ENCODE results near the gene SARNP. TPM values are rescaled to one million over a fixed set of nuclear protein-coding genes. Genes with fewer than 3 reads are reported as not detected.
A peak's percentile ranks its signal among the peaks of the same experiment; 100 is the strongest.

SARNP gene
- total and polyA plus RNA-seq, 9 of the 15 experiments (the other 6 are each of a cell fraction or from before 2014, with no cell fraction given), result 70.1 to 400 (median 198) TPM

- TF ChIP-seq PPARD (CRISPR knock-in tag; IDR thresholded peaks at IDR 0.05) (no peak), ZBTB26 (CRISPR knock-in tag; IDR thresholded peaks at IDR 0.05) (peak; percentile 61; the same call in 1 of the 2 replicates), MTA1 (IDR thresholded peaks at IDR 0.05; ENCODE audit: borderline replicate concordance) (no peak), SNRNP70 (optimal IDR thresholded peaks at IDR 0.05; ENCODE audit: low read depth, low read length) (no peak), HOXB6 (CRISPR knock-in tag; IDR thresholded peaks at IDR 0.05; ENCODE audit: borderline replicate concordance) (no peak), ZBTB9 (CRISPR knock-in tag; IDR thresholded peaks at IDR 0.05) (no peak), ELF1 (tag; IDR thresholded peaks at IDR 0.05) (peak; percentile 76), ZNF146 (CRISPR knock-in tag; IDR thresholded peaks at IDR 0.05; ENCODE audit: unreplicated experiment) (no peak), ZNF609 (CRISPR knock-in tag; IDR thresholded peaks at IDR 0.05; ENCODE audit: borderline replicate concordance) (0 out of 2 replicates have a peak, but pooled peaks have one; percentile 46), HNRNPUL1 (IDR thresholded peaks at IDR 0.05; ENCODE audit: low read length) (no peak), OTX1 (CRISPR knock-in tag; IDR thresholded peaks at IDR 0.05) (peak; percentile 81), SRF (CRISPR knock-in tag; IDR thresholded peaks at IDR 0.05) (peak in 1 of 2 experiments; percentile 69; a peak in 1 of 4 replicates), KLF16 (IDR thresholded peaks at IDR 0.05) (no peak), NR2F6 (CRISPR knock-in tag; IDR thresholded peaks at IDR 0.05) (no peak), PCBP2 (IDR thresholded peaks at IDR 0.05; ENCODE audit: low read depth, low read length, poor library complexity, severe bottlenecking) (no peak), TFAM (CRISPR knock-in tag; conservative IDR thresholded peaks at IDR 0.05) (no peak)
- TF ChIP-seq, protein P1, sequence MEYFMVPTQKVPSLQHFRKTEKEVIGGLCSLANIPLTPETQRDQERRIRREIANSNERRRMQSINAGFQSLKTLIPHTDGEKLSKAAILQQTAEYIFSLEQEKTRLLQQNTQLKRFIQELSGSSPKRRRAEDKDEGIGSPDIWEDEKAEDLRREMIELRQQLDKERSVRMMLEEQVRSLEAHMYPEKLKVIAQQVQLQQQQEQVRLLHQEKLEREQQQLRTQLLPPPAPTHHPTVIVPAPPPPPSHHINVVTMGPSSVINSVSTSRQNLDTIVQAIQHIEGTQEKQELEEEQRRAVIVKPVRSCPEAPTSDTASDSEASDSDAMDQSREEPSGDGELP (CRISPR knock-in tag; IDR thresholded peaks at IDR 0.05; ENCODE audit: borderline replicate concordance), result peak; percentile 72; the same call in 1 of the 2 replicates
- TF ChIP-seq, protein P2, sequence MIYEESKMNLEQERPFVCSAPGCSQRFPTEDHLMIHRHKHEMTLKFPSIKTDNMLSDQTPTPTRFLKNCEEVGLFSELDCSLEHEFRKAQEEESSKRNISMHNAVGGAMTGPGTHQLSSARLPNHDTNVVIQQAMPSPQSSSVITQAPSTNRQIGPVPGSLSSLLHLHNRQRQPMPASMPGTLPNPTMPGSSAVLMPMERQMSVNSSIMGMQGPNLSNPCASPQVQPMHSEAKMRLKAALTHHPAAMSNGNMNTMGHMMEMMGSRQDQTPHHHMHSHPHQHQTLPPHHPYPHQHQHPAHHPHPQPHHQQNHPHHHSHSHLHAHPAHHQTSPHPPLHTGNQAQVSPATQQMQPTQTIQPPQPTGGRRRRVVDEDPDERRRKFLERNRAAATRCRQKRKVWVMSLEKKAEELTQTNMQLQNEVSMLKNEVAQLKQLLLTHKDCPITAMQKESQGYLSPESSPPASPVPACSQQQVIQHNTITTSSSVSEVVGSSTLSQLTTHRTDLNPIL (CRISPR knock-in tag; IDR thresholded peaks at IDR 0.05), result no peak
These were observed at the start of gene SARNP, which contains the start of gene ORMDL2 (continued) for GRCh38 chr12:55817345-55818139.

All from K562 (cell line).